ENCODE data around the gene MRPL3. TPM values are rescaled to one million over a fixed set of nuclear protein-coding genes. Genes with fewer than 3 reads are reported as not detected.

The MRPL3 gene
- 135 TPM for polyA plus RNA-seq (2012; ENCODE audit: insufficient read depth, insufficient read length, low read depth)

- peak; percentile 91 for DNase-seq
- no peak for TF ChIP-seq CTCF (IDR thresholded peaks at IDR 0.05; ENCODE audit: low read depth, low read length)
- H3K9me3 ChIP-seq: no peaks in the 10 kb centered on the region
- peaks cover 4% of the 10 kb centered on the region; the same call in 1 of the 2 replicates for H3K27me3 ChIP-seq
- H3K4me1 ChIP-seq: peaks cover 3% of the 10 kb centered on the region; the same call in 1 of the 2 replicates
- peaks cover 36% of the 10 kb centered on the region for H3K36me3 ChIP-seq
- peak within 1 kb of the TSS; percentile 99 for H3K4me3 ChIP-seq (ENCODE audit: low read depth, low read length)
Measured at GRCh38 chr3:131502530-131503319, at the start of gene MRPL3. MRPL3 (minus strand) TSS chr3:131502971; CDS start chr3:131502821, 150 bp downstream.

GRCh38 chr3:131551761-131552160, 49.0 kb upstream of the MRPL3 start:
- Histone ChIP-seq H3K4me3 (ENCODE audit: low read depth, low read length) (no peak overlapping the region), H3K4me1 (peaks cover 18% of the 10 kb centered on the region), H3K27me3 (no peaks in the 10 kb centered on the region), H3K36me3 (no peaks in the 10 kb centered on the region), H3K9me3 (no peaks in the 10 kb centered on the region)
- DNase-seq: peak; percentile 21
- no peak for TF ChIP-seq CTCF (IDR thresholded peaks at IDR 0.05; ENCODE audit: low read depth, low read length)

- TF ChIP-seq CTCF (IDR thresholded peaks at IDR 0.05; ENCODE audit: low read depth, low read length): no peak
- H3K9me3 ChIP-seq: no peaks in the 10 kb centered on the region
- no peaks in the 10 kb centered on the region for H3K36me3 ChIP-seq
- H3K4me3 ChIP-seq (ENCODE audit: low read depth, low read length): no peak overlapping the region
- no peaks in the 10 kb centered on the region for H3K27me3 ChIP-seq
- peaks cover 24% of the 10 kb centered on the region for H3K4me1 ChIP-seq
- peak; percentile 32 for DNase-seq
Measured at GRCh38 chr3:131550562-131551465, 48.0 kb upstream of the MRPL3 start.

GRCh38 chr3:131549340-131549739, 46.6 kb upstream of the MRPL3 start:
- peak; percentile 66 for TF ChIP-seq CTCF (IDR thresholded peaks at IDR 0.05; ENCODE audit: low read depth, low read length)
- DNase-seq: no peak
- peaks cover 24% of the 10 kb centered on the region for H3K4me1 ChIP-seq
- H3K4me3 ChIP-seq (ENCODE audit: low read depth, low read length): no peak overlapping the region
- H3K36me3 ChIP-seq: no peaks in the 10 kb centered on the region
- H3K27me3 ChIP-seq: no peaks in the 10 kb centered on the region
- no peaks in the 10 kb centered on the region for H3K9me3 ChIP-seq

GRCh38 chr3:131547585-131547984, 44.8 kb upstream of the MRPL3 start:
- DNase-seq: no peak
- Histone ChIP-seq H3K27me3 (no peaks in the 10 kb centered on the region), H3K4me3 (ENCODE audit: low read depth, low read length) (no peak overlapping the region), H3K36me3 (no peaks in the 10 kb centered on the region), H3K4me1 (peaks cover 26% of the 10 kb centered on the region), H3K9me3 (no peaks in the 10 kb centered on the region)
- no peak for TF ChIP-seq CTCF (IDR thresholded peaks at IDR 0.05; ENCODE audit: low read depth, low read length)

Measured in BE2C (cell line).